Prostate gland (tissue), 2 donors: ENCODE data around the gene PRKG1. TPM values are rescaled to one million over a fixed set of nuclear protein-coding genes. Genes with fewer than 3 reads are reported as not detected.

Source experiments
- DNase-seq: peaks from one replicate; pipeline ENCODE4 v3.0.0-alpha.2; 2019; ENCODE audit warnings: low spot score
- H3K27ac ChIP-seq, 2 donors: fragments of 200-600 bp; sonication (generic); 2 replicates each; pipeline ENCODE4 v1.5.1; 2017 to 2019
- H3K27me3 ChIP-seq: fragments of 200-600 bp; sonication (generic); replicated peaks from 2 replicates; pipeline ENCODE4 v1.5.1; 2019; ENCODE audit not compliant: insufficient read depth
- H3K36me3 ChIP-seq, 2 donors: fragments of 200-600 bp; sonication (generic); 1 replicate in 1 of 2; 2 replicates in 1 of 2; pipeline versions ENCODE4 v1.5.1 to v1.8.1; 2017 to 2019
- H3K4me1 ChIP-seq: fragments of 200-600 bp; sonication (generic); replicated peaks from 2 replicates; pipeline ENCODE4 v1.5.1; 2019
- H3K4me3 ChIP-seq, 2 donors: fragments of 200-600 bp; sonication (generic); 2 replicates each; pipeline ENCODE4 v1.5.1; 2017 to 2019
- H3K9me3 ChIP-seq: fragments of 200-600 bp; sonication (generic); 2 replicates; pipeline ENCODE4 v1.5.1; 2017
- CTCF ChIP-seq, 4 experiments: fragments of 200-600 bp in 2 of 4; fragments of 450-650 bp in 2 of 4; sonication (generic) in 2 of 4; IDR thresholded peaks; 1 replicate in 3 of 4; 2 replicates in 1 of 4; pipeline ENCODE4 v1.5.1; 2016 to 2019; ENCODE audit warnings: antibody characterized with exemption in 4 of 4, mild to moderate bottlenecking in 2 of 4, moderate library complexity in 2 of 4
- POLR2A ChIP-seq: fragments of 450-650 bp; IDR thresholded peaks from one replicate; pipeline ENCODE4 v1.6.1; 2016; ENCODE audit warnings: antibody characterized with exemption, mild to moderate bottlenecking
- POLR2AphosphoS5 ChIP-seq: sonication (generic); formaldehyde crosslinking; IDR thresholded peaks from one replicate; pipeline ENCODE4 v1.6.1; 2017; ENCODE audit warnings: antibody characterized with exemption
- WGBS: methylation state at CpG from one replicate; pipeline ENCODE4 v1.1.5; 2018; 5-methylcytosine and 5-hydroxymethylcytosine counted together
- intact Hi-C: fragments of 100-400 bp; cut with DNase I; formaldehyde crosslinking; loops from one replicate; pipeline ENCODE4 v1.14.2; 2022
- total RNA-seq, 2 donors: library from RNA; depleted of rRNA; stranded (reverse); fragments of >200 nt; gene quantifications; one replicate each; pipeline ENCODE4 v1.1.0, GENCODE V29; 2016

Gene PRKG1
- total RNA-seq, 2 donors from 2014 or later = 2.7 to 9.0 TPM

- DNase-seq = no peak
- H3K36me3 ChIP-seq = no peaks in the 10 kb centered on the region
- 76% methylated on average over 1 of the region's 1 CpG for WGBS
- no peaks in the 10 kb centered on the region for H3K4me1 ChIP-seq
- TF ChIP-seq POLR2A = no peak
- no peak for TF ChIP-seq POLR2AphosphoS5
- TF ChIP-seq CTCF (IDR thresholded peaks at IDR 0.05) = no peak
- no peaks in the 10 kb centered on the region for H3K9me3 ChIP-seq
- intact Hi-C loops = no loop called here
- no peak overlapping the region for H3K4me3 ChIP-seq
- no peak overlapping the region for H3K27ac ChIP-seq
- H3K27me3 ChIP-seq = no peaks in the 10 kb centered on the region
These were observed 1241.7 kb downstream of the PRKG1 start for GRCh38 chr10:52316001-52316400.

GRCh38 chr10:52316500-52316899 is 1242.2 kb downstream of the PRKG1 start:
- no peaks in the 10 kb centered on the region for H3K9me3 ChIP-seq
- H3K36me3 ChIP-seq = no peaks in the 10 kb centered on the region
- WGBS = 89% methylated on average over 4 of the region's 4 CpGs
- no peak overlapping the region for H3K27ac ChIP-seq
- no peaks in the 10 kb centered on the region for H3K27me3 ChIP-seq
- H3K4me1 ChIP-seq = no peaks in the 10 kb centered on the region
- no peak for DNase-seq
- no peak for TF ChIP-seq POLR2AphosphoS5
- H3K4me3 ChIP-seq = no peak overlapping the region
- intact Hi-C loops = no loop called here

GRCh38 chr10:52318136-52318701 is 1243.9 kb downstream of the PRKG1 start:
- H3K27me3 ChIP-seq = no peaks in the 10 kb centered on the region
- no peaks in the 10 kb centered on the region for H3K36me3 ChIP-seq
- WGBS = 83% methylated on average over 5 of the region's 5 CpGs
- no peaks in the 10 kb centered on the region for H3K4me1 ChIP-seq
- TF ChIP-seq POLR2A (no peak), CTCF (IDR thresholded peaks at IDR 0.05) (no peak), POLR2AphosphoS5 (no peak)
- no peak overlapping the region for H3K4me3 ChIP-seq
- no peaks in the 10 kb centered on the region for H3K9me3 ChIP-seq
- no peak overlapping the region for H3K27ac ChIP-seq
- no peak for DNase-seq
- intact Hi-C loops = no loop called here

- 63% methylated on average over 7 of the region's 7 CpGs for WGBS
These were observed 1244.7 kb downstream of the PRKG1 start for GRCh38 chr10:52318822-52319464.

GRCh38 chr10:52319926-52320325 is 1245.6 kb downstream of the PRKG1 start:
- DNase-seq = no peak
- Histone ChIP-seq H3K36me3 (no peaks in the 10 kb centered on the region), H3K27ac (no peak overlapping the region), H3K4me3 (no peak overlapping the region), H3K27me3 (no peaks in the 10 kb centered on the region), H3K9me3 (no peaks in the 10 kb centered on the region), H3K4me1 (no peaks in the 10 kb centered on the region)
- TF ChIP-seq POLR2AphosphoS5 (no peak), POLR2A (no peak), CTCF (IDR thresholded peaks at IDR 0.05) (no peak)
- WGBS = 89% methylated on average over 2 of the region's 2 CpGs
- intact Hi-C loops = no loop called here

More at GRCh38 chr10:52318822-52319464, 1244.7 kb downstream of the PRKG1 start:
- DNase-seq = no peak
- Histone ChIP-seq H3K36me3 (no peaks in the 10 kb centered on the region), H3K27me3 (no peaks in the 10 kb centered on the region), H3K4me3 (no peak overlapping the region), H3K9me3 (no peaks in the 10 kb centered on the region), H3K4me1 (no peaks in the 10 kb centered on the region), H3K27ac (no peak overlapping the region)
- intact Hi-C loops = no loop called here
- TF ChIP-seq POLR2AphosphoS5 (no peak), POLR2A (no peak), CTCF (IDR thresholded peaks at IDR 0.05) (no peak)
